HG02938 (cell line): ENCODE data around the gene RIT2.

Source experiments
- ATAC-seq: cut with Tn5 transposase; IDR thresholded peaks from one replicate; pipeline ENCODE4 v1.9.1; 2021; ENCODE audit warnings: mild to moderate bottlenecking, moderate library complexity; ENCODE audit not compliant: unreplicated experiment

RIT2 gene

DNA sequence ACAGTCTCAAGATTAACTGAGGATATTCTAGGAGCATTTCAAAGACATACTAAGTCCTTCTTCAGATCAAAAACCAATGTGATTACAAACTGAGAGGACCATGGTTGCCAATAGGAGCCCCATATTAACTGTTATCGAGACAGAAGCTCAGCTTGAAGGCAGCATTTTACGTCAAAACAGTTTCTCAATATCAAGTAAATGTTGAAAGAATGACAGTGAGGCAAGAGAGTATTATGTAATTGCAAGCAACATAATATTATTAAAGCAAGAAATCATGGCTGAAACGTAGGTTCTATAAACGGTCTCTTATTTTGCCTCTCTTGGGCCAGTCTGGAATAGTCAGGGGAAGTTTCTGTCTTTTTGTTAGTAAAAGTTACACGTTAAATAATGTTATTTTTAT, 22.9 kb downstream of the RIT2 start:
- ATAC-seq: no peak

DNA sequence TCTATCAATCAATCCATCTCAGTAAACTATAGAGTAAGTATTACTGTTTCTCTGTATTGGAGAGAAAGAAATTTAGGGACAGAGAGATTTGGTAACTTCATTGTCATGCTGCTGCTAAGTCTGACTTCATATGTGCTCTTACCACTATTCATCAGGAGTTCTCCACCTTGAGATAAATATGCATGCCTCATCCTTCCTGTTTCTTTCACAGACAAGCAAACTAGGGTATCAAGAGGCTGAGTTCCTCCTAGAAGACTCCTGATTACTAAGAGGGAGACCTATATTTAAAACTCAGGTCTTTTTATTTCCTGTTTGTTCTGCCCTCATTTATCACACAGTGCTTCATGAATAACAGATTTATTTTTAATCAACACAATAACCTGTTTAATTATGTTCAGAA, 34.1 kb downstream of the RIT2 start:
- no peak for ATAC-seq

DNA sequence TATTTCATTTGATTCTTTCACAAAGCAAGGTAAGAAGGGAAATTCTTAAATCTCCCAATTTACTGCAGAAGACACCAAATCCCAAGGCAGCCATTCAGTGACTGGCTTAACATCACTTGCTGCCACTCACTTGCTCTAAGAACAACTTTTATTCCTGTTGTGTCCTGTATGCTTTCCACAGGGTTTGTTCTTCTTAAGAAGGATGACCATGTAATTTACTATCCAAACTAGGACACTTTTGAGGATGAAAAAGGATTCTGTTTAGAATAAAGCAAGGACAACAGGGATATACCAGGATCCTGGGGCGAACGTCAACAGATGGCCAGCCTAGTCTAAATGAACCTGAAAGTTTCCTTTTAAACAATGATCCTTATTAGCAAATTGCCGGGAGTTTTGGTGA, 34.8 kb downstream of the RIT2 start:
- ATAC-seq: no peak

DNA sequence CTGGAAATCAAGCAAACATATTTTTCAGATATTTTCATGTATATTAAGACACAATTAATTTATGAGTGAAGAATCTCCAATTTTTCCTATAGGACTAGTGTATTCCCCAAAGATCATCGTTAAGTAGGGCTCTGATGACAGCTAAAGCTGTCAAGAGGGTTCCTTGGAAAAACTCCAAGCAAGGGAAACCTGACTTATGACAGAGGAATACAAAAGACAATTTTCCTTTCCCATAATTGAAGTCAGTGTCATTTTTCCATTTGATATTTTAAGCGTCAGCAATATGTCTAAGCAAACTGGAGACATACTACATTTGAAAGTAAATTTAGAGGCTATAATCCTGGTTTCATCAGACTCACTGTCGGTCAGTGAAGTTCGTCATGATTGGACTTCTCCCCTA, 36.1 kb downstream of the RIT2 start:
- ATAC-seq: no peak

DNA sequence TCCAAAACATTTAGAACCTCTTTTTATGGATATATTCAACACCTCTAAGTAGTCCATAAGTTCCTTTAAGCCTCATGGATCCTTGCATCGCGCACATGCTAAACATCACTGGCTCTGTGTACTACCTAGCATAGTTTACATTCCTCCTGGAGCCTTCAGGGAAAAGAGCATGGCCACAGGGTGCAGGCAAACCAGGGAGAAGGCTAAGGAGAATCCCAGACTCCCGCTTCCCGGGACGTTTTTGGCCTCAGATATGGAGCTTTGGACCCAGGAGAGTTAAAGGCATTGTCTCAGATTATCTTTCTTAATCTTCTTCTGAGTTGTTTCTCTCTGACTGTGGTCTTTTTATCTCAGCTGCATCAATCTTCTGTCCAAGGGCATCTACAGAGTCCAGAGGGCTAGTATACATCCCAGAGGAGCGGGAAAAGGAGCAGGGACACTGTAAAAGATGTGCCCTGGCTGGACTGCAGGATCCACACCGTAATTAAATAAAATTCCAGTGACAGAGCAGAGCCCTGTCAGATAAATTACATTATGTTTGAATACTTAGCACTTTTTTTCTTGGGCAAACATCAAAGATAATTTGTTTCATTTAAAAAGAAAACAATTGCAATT, 36.9 kb downstream of the RIT2 start:
- ATAC-seq: no peak

DNA sequence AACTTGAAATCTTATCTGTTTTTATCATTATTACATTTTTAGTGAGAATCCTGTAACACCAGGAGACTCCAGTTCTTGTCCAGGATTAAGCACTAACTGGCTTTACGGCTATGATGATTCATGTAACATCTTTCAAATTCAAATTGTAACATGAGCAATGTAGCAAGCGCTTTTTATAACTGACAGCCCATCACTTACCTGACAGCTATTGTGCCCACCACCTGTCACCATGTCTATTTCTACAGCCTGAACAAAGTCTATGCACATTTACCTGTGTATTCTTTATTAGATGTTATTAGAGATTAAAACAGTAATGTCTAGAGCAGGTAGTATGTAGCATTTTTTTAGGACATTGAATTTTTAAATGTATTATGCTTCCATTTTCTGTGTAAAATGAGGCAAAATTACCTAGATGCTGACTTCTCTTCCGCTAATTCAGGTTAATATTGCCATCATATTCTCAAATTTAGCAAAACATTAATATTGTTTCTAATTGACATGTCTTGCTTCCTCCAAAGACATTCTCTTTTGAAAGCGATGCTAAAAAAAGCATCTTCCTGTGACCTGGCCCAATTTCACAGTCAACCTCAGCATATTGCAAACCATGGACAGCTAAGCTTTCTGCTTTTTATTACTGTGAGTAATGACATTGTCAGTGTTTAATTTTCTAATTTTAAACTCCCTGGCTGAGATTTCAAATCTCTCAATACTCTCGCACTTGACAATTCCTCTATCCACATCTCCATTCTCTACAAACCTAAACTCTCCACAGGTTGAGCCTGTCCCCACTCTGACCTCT, 37.8 kb downstream of the RIT2 start:
- ATAC-seq: no peak

DNA sequence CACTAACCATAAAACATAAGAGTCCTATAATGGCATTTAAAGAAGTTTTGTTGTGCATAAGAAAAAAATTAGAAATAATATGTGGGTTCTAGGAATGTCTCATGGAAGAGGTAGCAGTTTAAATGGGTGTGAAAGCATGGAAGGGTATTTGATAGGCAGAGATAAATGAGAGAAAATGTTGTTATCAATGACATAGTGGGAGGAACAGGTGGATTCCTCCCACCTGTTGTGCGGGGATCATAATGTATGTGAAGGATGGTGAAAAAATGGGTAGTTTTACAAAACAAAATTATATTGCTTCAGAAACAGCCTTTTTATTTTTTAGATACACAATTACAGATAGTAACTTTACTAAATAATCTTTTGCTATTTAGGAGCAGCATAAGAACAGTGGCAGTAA, 41.7 kb downstream of the RIT2 start:
- ATAC-seq: no peak

GRCh38 chr18:43068781-43069180, 46.7 kb downstream of the RIT2 start:
- no peak for ATAC-seq

- ATAC-seq: no peak
Measured at GRCh38 chr18:43067570-43067969, 47.9 kb downstream of the RIT2 start.

GRCh38 chr18:43061816-43062215, 53.7 kb downstream of the RIT2 start:
- ATAC-seq: no peak

DNA sequence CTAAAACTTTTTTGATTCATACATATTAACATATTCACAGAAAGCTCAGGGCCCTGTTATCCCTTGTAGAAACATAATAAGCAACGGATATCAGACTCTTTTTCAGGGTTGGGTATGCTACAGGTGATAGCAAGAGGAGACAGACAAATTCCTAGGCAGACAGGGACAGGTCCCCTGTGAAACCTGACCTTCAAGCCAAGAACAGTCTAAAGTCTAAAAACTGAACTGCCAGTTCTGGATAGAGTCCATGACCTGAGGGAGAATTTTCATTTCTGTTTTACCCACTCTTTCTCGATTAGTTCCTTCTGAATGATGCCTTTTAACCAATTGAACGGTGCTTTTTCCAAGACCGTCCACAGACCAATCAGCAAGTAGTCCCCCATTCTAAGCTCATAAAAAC, 54.2 kb downstream of the RIT2 start:
- ATAC-seq: no peak

- ATAC-seq: no peak
Measured at GRCh38 chr18:43060020-43060419, 55.5 kb downstream of the RIT2 start.

GRCh38 chr18:43054815-43055519, 60.5 kb downstream of the RIT2 start:
- ATAC-seq: no peak

DNA sequence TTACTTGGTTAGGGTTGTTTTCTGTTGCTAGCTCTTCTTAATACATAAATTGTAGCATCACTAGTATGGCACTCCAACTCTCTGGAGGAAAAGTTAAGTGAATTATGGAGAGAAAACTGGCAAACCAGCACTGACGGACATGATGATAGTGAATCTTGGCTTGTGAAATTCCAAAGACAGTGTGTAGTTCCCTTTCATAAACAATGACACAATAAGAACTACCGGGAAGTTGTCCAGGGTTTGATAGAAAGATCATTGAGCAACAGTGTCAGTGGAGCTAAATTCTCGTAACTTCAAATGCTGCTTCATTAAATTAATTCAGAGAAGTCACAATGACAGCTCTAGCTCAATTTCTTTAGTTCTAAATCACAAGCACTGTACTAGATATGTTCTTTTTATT, 66.5 kb downstream of the RIT2 start:
- no peak for ATAC-seq

- ATAC-seq: no peak
Measured at GRCh38 chr18:43046322-43046721, 69.2 kb downstream of the RIT2 start.

DNA sequence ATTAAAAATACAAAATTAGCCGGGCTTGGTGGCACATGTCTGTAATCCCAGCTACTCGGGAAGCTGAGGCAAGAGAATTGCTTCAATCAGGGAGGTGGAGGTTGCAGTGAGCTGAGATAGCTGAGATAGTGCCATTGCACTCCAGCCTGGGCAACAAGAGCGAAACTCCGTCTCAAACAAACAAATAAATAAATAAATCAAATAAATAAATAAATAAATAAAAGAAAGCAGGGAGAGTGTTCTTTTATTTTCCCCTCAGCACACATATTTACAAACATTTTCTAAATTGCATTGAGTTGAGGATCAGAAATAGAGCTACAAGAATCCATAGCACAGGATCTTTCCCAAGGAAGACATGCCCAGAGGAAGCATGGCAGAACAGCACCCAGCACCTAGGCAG, 71.9 kb downstream of the RIT2 start:
- no peak for ATAC-seq

DNA sequence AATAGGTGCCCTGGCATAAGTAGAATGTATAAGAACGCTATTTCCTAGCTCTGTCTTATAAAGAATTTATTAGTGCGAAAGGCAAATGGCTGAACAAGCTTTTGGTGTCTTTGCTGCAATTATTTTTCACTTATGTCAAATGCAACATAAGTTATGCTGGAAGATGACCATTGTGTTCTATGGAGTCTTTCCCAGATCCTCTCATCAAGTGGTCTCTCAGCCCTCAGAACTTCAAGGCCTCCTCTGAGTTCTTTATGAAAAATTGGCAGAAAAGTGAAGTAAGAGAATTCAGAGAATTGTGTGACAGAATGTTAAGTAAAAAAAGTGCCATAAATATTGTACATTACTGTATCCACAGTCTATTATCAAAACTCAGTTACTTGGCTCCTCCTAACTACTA, 75.2 kb downstream of the RIT2 start:
- ATAC-seq: no peak

GRCh38 chr18:43034683-43035500, 80.6 kb downstream of the RIT2 start:
- no peak for ATAC-seq

GRCh38 chr18:43031169-43031568, 84.3 kb downstream of the RIT2 start:
- no peak for ATAC-seq

DNA sequence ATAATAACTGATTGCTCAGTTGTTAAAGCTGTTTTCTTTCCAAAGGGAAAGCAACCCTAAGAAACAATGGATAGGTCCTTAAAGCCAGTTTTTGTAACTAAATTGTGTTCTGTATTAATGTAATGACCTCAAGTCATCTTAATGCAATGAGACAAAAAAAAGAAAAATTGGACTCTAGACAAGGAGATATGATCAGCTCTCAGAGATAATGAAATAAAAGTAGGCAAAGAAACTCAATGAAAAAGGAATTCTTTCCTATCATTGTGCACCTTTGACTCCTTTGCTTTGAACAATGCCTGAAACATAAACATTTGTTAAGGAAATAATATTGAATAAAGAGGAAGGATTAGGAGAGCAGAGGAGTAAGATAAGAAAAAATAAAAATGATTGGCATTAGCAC, 86.1 kb downstream of the RIT2 start:
- no peak for ATAC-seq

DNA sequence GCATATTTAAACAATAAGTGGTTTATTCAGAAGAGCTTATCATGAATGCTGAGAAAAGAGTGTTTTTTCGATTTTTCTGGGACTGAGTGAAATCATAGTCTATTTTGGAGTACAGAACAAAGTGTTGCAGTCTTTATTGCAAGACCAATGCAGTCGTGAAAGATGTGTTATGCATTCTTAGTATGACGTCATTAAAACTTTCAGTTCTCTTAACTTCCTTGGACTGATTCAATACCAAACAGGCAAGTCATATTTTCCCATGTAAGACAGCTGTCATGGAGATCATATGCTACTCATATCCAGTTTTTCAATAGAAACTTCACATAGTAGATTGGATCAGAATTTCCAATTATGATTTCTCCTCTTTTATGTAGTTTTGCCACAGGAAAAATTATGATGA, 92.6 kb downstream of the RIT2 start:
- no peak for ATAC-seq
